Activated CD4-positive, alpha-beta T cell treated with anti-CD3 and anti-CD28 coated beads for 36 hours (primary cell): ENCODE measurements around the gene SORCS1. TPM values are rescaled to one million over a fixed set of nuclear protein-coding genes. Genes with fewer than 3 reads are reported as not detected.

ENCODE experiments used
- ATAC-seq: fragments of 200-7000 bp; cut with Tn5 transposase; one replicate; pipeline ENCODE4 v1.10.0; 2021; ENCODE audit warnings: mild to moderate bottlenecking, moderate library complexity
- CTCF ChIA-PET: fragments of 350-600 bp; sonication (Branson Sonifier 250); formaldehyde crosslinking; loops from one replicate; lab custom pipeline; 2021; ENCODE audit warnings: antibody characterized with exemption; lab: Charles Lee
- POLR2A ChIA-PET: fragments of 350-600 bp; sonication (Branson Sonifier 250); formaldehyde crosslinking; loops from one replicate; lab custom pipeline; 2021; ENCODE audit warnings: antibody characterized with exemption, inconsistent platforms; lab: Charles Lee
- DNase-seq: peaks from one replicate; pipeline ENCODE4 v3.0.0-alpha.2; 2020
- H3K27ac Mint-ChIP-seq: one replicate; pipeline ENCODE4 v1.8.0; 2021; ENCODE audit warnings: mixed read lengths
- H3K27me3 Mint-ChIP-seq: one replicate; pipeline ENCODE4 v1.8.0; 2021; ENCODE audit warnings: mixed read lengths
- H3K36me3 Mint-ChIP-seq: one replicate; pipeline ENCODE4 v1.8.0; 2021; ENCODE audit warnings: low read depth, mixed read lengths
- H3K4me1 Mint-ChIP-seq: one replicate; pipeline ENCODE4 v1.8.0; 2021; ENCODE audit warnings: mixed read lengths
- H3K4me3 Mint-ChIP-seq: one replicate; pipeline ENCODE4 v1.8.0; 2021; ENCODE audit warnings: mild to moderate bottlenecking, moderate library complexity, mixed read lengths
- H3K9me3 Mint-ChIP-seq: one replicate; pipeline ENCODE4 v1.8.0; 2021; ENCODE audit warnings: low read depth, mixed read lengths
- intact Hi-C, 2 experiments: fragments of 100-400 bp; cut with DNase I in 1 of 2; cut with micrococcal nuclease in 1 of 2; formaldehyde crosslinking; loops; one replicate each; pipeline versions ENCODE4 v1.14.2 to v1.15.1; 2022 to 2024; cut with DNase I, micrococcal nuclease
- total RNA-seq, 2 experiments: library from RNA; stranded (reverse); gene quantifications; one replicate each; pipeline ENCODE4 v1.2.3, GENCODE V29; 2021

The SORCS1 gene
- total RNA-seq, 2 experiments from 2014 or later, result not detected

- intact Hi-C loops, result no loop called here
- no peaks in the 10 kb centered on the region for H3K4me1 Mint-ChIP-seq
- H3K27ac Mint-ChIP-seq, result no peak overlapping the region
- ATAC-seq, result no peak
- DNase-seq, result no peak
- H3K36me3 Mint-ChIP-seq, result no peaks in the 10 kb centered on the region
- CTCF ChIA-PET, result no interaction called here
- H3K27me3 Mint-ChIP-seq, result no peaks in the 10 kb centered on the region
- H3K4me3 Mint-ChIP-seq, result no peak overlapping the region
- POLR2A ChIA-PET, result no interaction called here
- H3K9me3 Mint-ChIP-seq, result no peaks in the 10 kb centered on the region
Measured at GRCh38 chr10:106904209-106904608, 260.3 kb downstream of the SORCS1 start.

DNA sequence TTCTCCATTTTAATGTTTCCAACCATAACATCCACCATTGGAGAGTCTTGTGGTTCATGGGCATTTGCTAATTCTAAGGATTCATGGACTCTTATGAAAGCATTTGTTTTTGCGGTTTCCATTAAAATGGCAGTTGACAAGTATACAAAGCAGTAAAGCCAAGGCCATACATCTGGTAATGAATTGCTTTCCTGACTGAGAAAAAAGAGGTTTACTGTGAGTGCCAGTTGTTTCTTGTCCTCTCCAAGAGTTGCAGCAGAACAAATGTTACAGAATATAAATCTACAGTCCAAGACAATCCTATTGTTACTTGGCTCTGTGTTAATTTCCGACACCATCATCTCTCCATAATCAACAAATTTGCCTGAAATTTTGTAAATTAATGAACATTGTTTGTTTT, 261.3 kb downstream of the SORCS1 start:
- intact Hi-C loops, result no loop called here
- H3K9me3 Mint-ChIP-seq, result no peaks in the 10 kb centered on the region
- H3K36me3 Mint-ChIP-seq, result no peaks in the 10 kb centered on the region
- H3K4me3 Mint-ChIP-seq, result no peak overlapping the region
- H3K4me1 Mint-ChIP-seq, result no peaks in the 10 kb centered on the region
- H3K27me3 Mint-ChIP-seq, result no peaks in the 10 kb centered on the region
- ChIA-PET CTCF (no interaction called here), POLR2A (no interaction called here)
- H3K27ac Mint-ChIP-seq, result no peak overlapping the region
- DNase-seq (no peak), ATAC-seq (no peak)

DNA sequence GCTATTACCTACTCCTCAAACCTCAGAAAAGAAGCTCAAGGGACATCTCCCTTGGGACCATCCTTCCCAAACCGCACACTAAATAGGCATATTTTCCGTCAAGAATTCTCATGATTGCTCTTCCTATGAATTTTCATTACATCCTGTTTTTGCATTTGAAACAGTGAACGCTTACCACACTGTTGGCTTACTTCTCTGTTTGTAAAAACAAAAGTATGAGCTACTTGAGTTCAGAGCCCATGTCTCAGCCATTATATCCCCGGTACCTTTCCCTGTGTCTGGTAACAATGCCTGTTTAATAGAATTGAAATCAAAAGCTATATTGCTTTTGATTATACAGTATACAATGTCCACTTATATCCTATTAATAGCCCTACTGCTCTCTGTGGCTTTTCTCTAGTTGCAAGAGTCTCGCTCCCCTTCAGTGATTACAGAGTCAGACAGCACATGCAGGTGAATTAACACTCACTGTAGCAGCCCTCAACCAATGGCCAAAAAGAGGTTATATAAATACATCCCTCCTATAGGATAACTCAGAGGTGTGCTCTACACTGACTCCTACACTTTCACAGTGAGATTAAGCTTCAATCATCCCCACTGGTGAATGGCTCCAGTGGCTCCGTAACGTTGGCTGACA, 264.4 kb downstream of the SORCS1 start:
- no peak overlapping the region for H3K27ac Mint-ChIP-seq
- ChIA-PET POLR2A (no interaction called here), CTCF (no interaction called here)
- peaks cover 2% of the 10 kb centered on the region for H3K9me3 Mint-ChIP-seq
- intact Hi-C loops, result no loop called here
- H3K4me3 Mint-ChIP-seq, result no peak overlapping the region
- H3K27me3 Mint-ChIP-seq, result no peaks in the 10 kb centered on the region
- H3K36me3 Mint-ChIP-seq, result no peaks in the 10 kb centered on the region
- no peak for ATAC-seq
- no peaks in the 10 kb centered on the region for H3K4me1 Mint-ChIP-seq
- no peak for DNase-seq

- ChIA-PET CTCF (no interaction called here), POLR2A (no interaction called here)
- DNase-seq (no peak), ATAC-seq (no peak)
- Mint-ChIP-seq H3K9me3 (peaks cover 5% of the 10 kb centered on the region), H3K27me3 (no peaks in the 10 kb centered on the region), H3K4me3 (no peak overlapping the region), H3K27ac (no peak overlapping the region), H3K4me1 (no peaks in the 10 kb centered on the region), H3K36me3 (no peaks in the 10 kb centered on the region)
- intact Hi-C loops, result no loop called here
Measured at GRCh38 chr10:106898446-106898845, 266.1 kb downstream of the SORCS1 start.

DNA sequence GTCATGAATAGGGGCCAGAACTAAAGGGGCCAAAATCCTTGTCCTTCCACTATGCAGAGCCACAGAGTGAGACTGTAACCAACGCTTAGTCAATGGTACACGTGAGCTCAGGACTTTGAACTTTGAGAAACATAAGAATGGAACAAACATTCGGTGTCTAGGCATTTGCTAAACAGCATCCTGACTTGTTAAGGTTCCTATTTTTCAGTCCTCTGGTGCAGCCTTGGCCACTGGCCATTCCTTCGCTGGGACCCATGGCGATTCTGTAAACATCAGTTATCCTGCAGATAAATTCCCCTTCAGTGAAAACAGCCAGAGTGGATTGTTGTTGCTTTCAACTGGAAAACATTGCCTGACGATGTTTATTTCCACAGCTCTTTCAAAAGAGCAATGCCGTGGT, 266.8 kb downstream of the SORCS1 start:
- no peak for DNase-seq
- Mint-ChIP-seq H3K4me3 (no peak overlapping the region), H3K27me3 (no peaks in the 10 kb centered on the region), H3K9me3 (peaks cover 5% of the 10 kb centered on the region), H3K36me3 (no peaks in the 10 kb centered on the region), H3K4me1 (no peaks in the 10 kb centered on the region), H3K27ac (no peak overlapping the region)
- no peak for ATAC-seq
- intact Hi-C loops, result no loop called here
- ChIA-PET POLR2A (no interaction called here), CTCF (interaction anchor here (0.6 kb wide), 1 partner anchor 1654 kb away, joined by 4 read pairs; no protein-coding TSS in a partner anchor)

DNA sequence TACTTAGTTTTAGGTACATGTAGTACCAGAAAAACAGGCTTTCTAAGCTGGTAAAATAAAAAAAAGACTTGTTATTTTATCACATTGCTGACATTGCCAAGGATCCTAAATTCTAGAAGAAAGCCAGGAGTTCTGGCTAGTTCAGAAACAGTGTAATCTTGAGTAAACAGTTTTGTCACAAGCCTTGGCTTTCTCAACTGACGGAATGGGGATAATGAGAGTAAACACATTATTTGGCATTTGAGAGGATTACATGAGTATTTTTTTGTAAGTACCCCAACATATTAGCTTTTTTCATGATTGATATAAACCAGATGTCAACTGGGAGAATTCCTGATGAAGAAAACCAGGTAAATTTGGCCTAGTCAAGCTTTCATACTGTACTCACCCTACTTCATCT, 269.8 kb downstream of the SORCS1 start:
- POLR2A ChIA-PET, result no interaction called here
- intact Hi-C loops, result no loop called here
- Mint-ChIP-seq H3K9me3 (peaks cover 5% of the 10 kb centered on the region), H3K36me3 (no peaks in the 10 kb centered on the region), H3K27me3 (no peaks in the 10 kb centered on the region), H3K27ac (no peak overlapping the region), H3K4me3 (no peak overlapping the region), H3K4me1 (no peaks in the 10 kb centered on the region)
- DNase-seq (no peak), ATAC-seq (no peak)
- CTCF ChIA-PET, result no interaction called here

DNA sequence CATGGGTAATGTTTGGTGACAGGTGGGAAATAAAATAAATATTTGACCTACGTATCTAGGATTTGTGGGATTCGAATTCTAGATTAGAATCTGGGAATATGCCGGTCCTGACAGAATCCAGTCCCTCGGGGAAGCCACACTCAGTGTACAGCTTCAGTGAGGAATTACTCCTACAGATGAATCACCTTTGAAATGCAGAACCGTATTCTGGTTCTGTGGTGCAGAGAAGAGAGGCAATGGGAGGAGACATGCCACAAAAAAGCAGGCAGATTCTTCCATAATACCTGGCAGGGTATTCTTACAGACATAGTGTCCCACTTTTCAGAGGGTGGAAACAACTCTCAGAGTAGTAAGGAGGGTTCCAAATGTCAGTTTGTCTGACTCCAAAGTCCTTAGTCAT, 286.9 kb downstream of the SORCS1 start:
- intact Hi-C loops, result no loop called here
- ChIA-PET POLR2A (no interaction called here), CTCF (no interaction called here)
- H3K27ac Mint-ChIP-seq, result no peak overlapping the region
- no peak overlapping the region for H3K4me3 Mint-ChIP-seq
- H3K27me3 Mint-ChIP-seq, result no peaks in the 10 kb centered on the region
- DNase-seq, result no peak
- no peak for ATAC-seq
- no peaks in the 10 kb centered on the region for H3K4me1 Mint-ChIP-seq
- H3K9me3 Mint-ChIP-seq, result peaks cover 11% of the 10 kb centered on the region
- H3K36me3 Mint-ChIP-seq, result no peaks in the 10 kb centered on the region

DNA sequence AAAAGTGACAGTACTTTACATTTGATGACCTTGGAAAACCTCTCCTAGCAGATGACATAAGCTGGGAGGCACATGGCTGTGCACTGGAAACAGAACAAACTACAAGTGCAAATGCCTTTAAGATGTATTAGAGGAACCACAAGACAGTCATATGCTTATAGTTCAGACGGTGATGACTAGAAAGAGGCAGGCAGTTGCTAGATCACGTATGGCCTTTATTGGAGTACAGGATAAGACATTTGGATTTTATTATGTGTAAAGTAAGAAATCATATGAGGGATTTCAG, 290.0 kb downstream of the SORCS1 start:
- CTCF ChIA-PET, result interaction anchor here (0.7 kb wide), 1 partner anchor 365 kb away, joined by 5 read pairs; no protein-coding TSS in a partner anchor
- POLR2A ChIA-PET, result no interaction called here
- Mint-ChIP-seq H3K36me3 (no peaks in the 10 kb centered on the region), H3K27me3 (no peaks in the 10 kb centered on the region), H3K4me3 (no peak overlapping the region), H3K4me1 (no peaks in the 10 kb centered on the region), H3K27ac (no peak overlapping the region), H3K9me3 (peaks cover 5% of the 10 kb centered on the region)
- intact Hi-C loops, result no loop called here
- no peak for DNase-seq
- ATAC-seq, result no peak

DNA sequence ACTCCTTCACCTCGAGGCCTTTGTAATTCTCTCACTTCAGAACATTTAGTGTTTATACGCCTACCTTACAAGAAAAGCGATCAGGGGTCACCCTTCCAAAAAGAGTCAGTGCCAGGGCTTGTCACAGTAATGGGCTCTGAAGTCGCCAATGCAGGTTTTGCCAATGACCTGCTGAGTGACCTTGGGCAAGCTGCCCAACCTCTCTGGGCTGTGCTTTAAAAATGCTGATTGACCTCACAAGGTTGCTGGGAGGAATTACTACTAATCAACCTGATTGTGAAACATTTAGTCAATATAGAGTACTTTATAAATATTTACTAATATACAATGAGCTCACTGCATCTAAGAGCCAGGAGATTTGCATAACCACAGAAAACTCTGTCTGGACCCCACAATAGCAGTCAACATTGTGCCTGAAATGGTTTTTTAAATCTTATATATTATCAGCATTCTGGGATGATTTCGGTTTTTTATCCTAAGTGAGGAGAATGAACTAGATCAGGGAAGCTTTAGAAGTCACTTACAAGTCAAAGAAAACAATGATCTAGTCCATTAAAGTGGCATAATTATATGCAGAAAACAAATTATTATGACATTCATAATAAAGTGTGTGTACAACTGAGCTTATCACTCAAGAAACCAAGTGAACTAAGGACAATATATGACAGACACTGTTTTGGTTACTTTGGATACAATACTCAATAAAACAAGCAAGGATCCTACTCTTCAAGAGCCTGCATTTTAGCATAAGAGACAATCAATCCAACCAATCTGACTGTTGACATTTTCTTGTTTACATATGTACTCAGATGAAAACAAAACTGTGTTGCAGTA, 290.5 kb downstream of the SORCS1 start:
- H3K27ac Mint-ChIP-seq, result no peak overlapping the region
- no peaks in the 10 kb centered on the region for H3K27me3 Mint-ChIP-seq
- ChIA-PET CTCF (interaction anchor here (0.7 kb wide), 1 partner anchor 366 kb away, joined by 5 read pairs; no protein-coding TSS in a partner anchor), POLR2A (no interaction called here)
- DNase-seq (no peak), ATAC-seq (no peak)
- no peak overlapping the region for H3K4me3 Mint-ChIP-seq
- peaks cover 5% of the 10 kb centered on the region for H3K9me3 Mint-ChIP-seq
- H3K4me1 Mint-ChIP-seq, result no peaks in the 10 kb centered on the region
- H3K36me3 Mint-ChIP-seq, result no peaks in the 10 kb centered on the region
- intact Hi-C loops, result no loop called here

DNA sequence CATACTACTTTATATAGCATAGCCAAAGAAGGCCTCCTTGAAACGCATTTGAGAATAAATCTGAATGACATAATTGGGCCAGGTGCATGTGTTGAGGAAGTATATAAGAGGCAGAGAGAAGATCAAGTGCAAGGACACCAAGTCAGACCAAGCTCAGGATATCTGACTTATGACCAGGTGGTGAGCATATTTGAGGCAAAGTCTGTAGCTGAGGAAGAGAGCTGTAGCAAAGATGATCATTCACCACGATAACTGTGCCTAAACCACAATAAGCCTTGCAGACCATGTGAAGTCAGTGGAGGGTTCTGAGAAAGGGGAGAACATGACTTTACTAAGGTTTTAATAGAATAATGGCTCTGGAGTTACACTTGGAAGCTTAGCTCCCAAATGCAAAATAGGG, 292.3 kb downstream of the SORCS1 start:
- Mint-ChIP-seq H3K27ac (no peak overlapping the region), H3K36me3 (no peaks in the 10 kb centered on the region), H3K4me1 (no peaks in the 10 kb centered on the region), H3K9me3 (peaks cover 5% of the 10 kb centered on the region), H3K4me3 (no peak overlapping the region), H3K27me3 (no peaks in the 10 kb centered on the region)
- POLR2A ChIA-PET, result no interaction called here
- DNase-seq (no peak), ATAC-seq (no peak)
- CTCF ChIA-PET, result interaction anchor here (1.3 kb wide), 1 partner anchor 8 kb away, joined by 3 read pairs; no protein-coding TSS in a partner anchor
- intact Hi-C loops, result no loop called here

- Mint-ChIP-seq H3K36me3 (no peaks in the 10 kb centered on the region), H3K4me3 (no peak overlapping the region), H3K27me3 (no peaks in the 10 kb centered on the region), H3K4me1 (no peaks in the 10 kb centered on the region), H3K27ac (no peak overlapping the region), H3K9me3 (peaks cover 4% of the 10 kb centered on the region)
- ATAC-seq (no peak), DNase-seq (no peak)
- ChIA-PET CTCF (no interaction called here), POLR2A (no interaction called here)
- intact Hi-C loops, result no loop called here
Measured at GRCh38 chr10:106866244-106866845, 298.2 kb downstream of the SORCS1 start.

- intact Hi-C loops, result no loop called here
- ChIA-PET CTCF (no interaction called here), POLR2A (no interaction called here)
- no peaks in the 10 kb centered on the region for H3K27me3 Mint-ChIP-seq
- DNase-seq (no peak), ATAC-seq (no peak)
- no peak overlapping the region for H3K4me3 Mint-ChIP-seq
- no peaks in the 10 kb centered on the region for H3K36me3 Mint-ChIP-seq
- H3K9me3 Mint-ChIP-seq, result peaks cover 6% of the 10 kb centered on the region
- H3K4me1 Mint-ChIP-seq, result no peaks in the 10 kb centered on the region
- no peak overlapping the region for H3K27ac Mint-ChIP-seq
Measured at GRCh38 chr10:106864031-106864430, 300.5 kb downstream of the SORCS1 start.
